B cell (primary cell): Measurements from ENCODE around the gene BMS1. TPM values are rescaled to one million over a fixed set of nuclear protein-coding genes. Genes with fewer than 3 reads are reported as not detected.
"Not testable (repeated sequence)": the region's sequence is repeated elsewhere in the genome, so short reads cannot be mapped to it uniquely, and the experiment has no call there.

Experiments
- ATAC-seq: fragments of 200-7000 bp; cut with Tn5 transposase; one replicate; pipeline ENCODE4 v1.10.0; 2021; ENCODE audit warnings: low read depth, mild to moderate bottlenecking, moderate number of reproducible peaks, moderate library complexity
- CTCF ChIA-PET: fragments of 350-600 bp; sonication (Branson Sonifier 250); formaldehyde crosslinking; loops from one replicate; lab custom pipeline; 2021; ENCODE audit warnings: antibody characterized with exemption, inconsistent platforms; lab: Charles Lee
- POLR2A ChIA-PET: fragments of 350-600 bp; sonication (Branson Sonifier 250); formaldehyde crosslinking; loops from one replicate; lab custom pipeline; 2021; ENCODE audit warnings: antibody characterized with exemption; lab: Charles Lee
- DNase-seq: peaks from one replicate; pipeline ENCODE4 v3.0.0; 2013
- H2AFZ ChIP-seq: 2 replicates; pipeline ENCODE4 v1.6.1; 2012; ENCODE audit warnings: mild to moderate bottlenecking, low read depth, low read length; ENCODE audit not compliant: insufficient read depth, poor library complexity, severe bottlenecking
- H3K27ac ChIP-seq, 2 donors: 1 replicate in 1 of 2; 2 replicates in 1 of 2; pipeline ENCODE4 v1.5.1; 2012 to 2013; ENCODE audit warnings: low read length in 2 of 2, mild to moderate bottlenecking in 2 of 2, moderate library complexity in 1 of 2
- H3K27me3 ChIP-seq, 4 experiments: fragments of 200-600 bp in 1 of 4; sonication (generic) in 1 of 4; replicated peaks in 1 of 4; 1 replicate in 2 of 4; 2 replicates in 2 of 4; pipeline versions ENCODE4 v1.6.1 to v1.7.0; 2013 to 2016; ENCODE audit warnings: low read length in 3 of 4, mild to moderate bottlenecking in 2 of 4, mixed read lengths in 1 of 4, moderate library complexity in 1 of 4; ENCODE audit not compliant: insufficient read depth in 4 of 4, control insufficient read depth in 3 of 4; ENCODE audit errors: control extremely low read depth in 1 of 4
- H3K36me3 ChIP-seq, 2 experiments: replicated peaks in 1 of 2; 1 replicate in 1 of 2; 2 replicates in 1 of 2; pipeline versions ENCODE4 v1.6.1 to v1.7.1; 2013; ENCODE audit warnings: low read length in 1 of 2; ENCODE audit not compliant: insufficient read depth in 2 of 2, control insufficient read depth in 1 of 2; ENCODE audit errors: control extremely low read depth in 1 of 2, extremely low read depth in 1 of 2
- H3K4me1 ChIP-seq, 2 donors: fragments of 200-600 bp in 1 of 2; sonication (generic) in 1 of 2; 1 replicate in 1 of 2; 2 replicates in 1 of 2; pipeline versions ENCODE4 v1.5.1 to v1.6.1; 2013 to 2017; ENCODE audit warnings: low read length in 2 of 2; ENCODE audit not compliant: control insufficient read depth in 2 of 2, insufficient read depth in 2 of 2
- H3K4me2 ChIP-seq: replicated peaks from 2 replicates; pipeline ENCODE3; 2012; ENCODE audit warnings: mild to moderate bottlenecking, low read depth, low read length; ENCODE audit not compliant: poor library complexity, severe bottlenecking
- H3K4me3 ChIP-seq, 5 experiments: fragments of 200-600 bp in 1 of 5; sonication (generic) in 1 of 5; 1 replicate in 3 of 5; 2 replicates in 2 of 5; pipeline versions ENCODE4 v1.5.1 to v1.7.0; 2011 to 2016; ENCODE audit warnings: low read length in 4 of 5, mild to moderate bottlenecking in 4 of 5, low read depth in 2 of 5, control low read depth in 1 of 5, moderate library complexity in 1 of 5; ENCODE audit not compliant: insufficient read depth in 1 of 5; ENCODE audit errors: control extremely low read depth in 1 of 5, extremely low read depth in 1 of 5
- H3K79me2 ChIP-seq: fragments of 200-600 bp; sonication (generic); one replicate; pipeline ENCODE4 v1.6.0; 2016; ENCODE audit warnings: low read length; ENCODE audit not compliant: control insufficient read depth, insufficient read depth
- H3K9ac ChIP-seq: fragments of 200-600 bp; sonication (generic); 2 replicates; pipeline ENCODE4 v1.6.1; 2017; ENCODE audit warnings: mild to moderate bottlenecking, low read length, moderate library complexity
- H3K9me3 ChIP-seq, 3 donors: one replicate each; pipeline versions ENCODE4 v1.6.1 to v1.7.1; 2013; ENCODE audit warnings: low read length in 2 of 3; ENCODE audit not compliant: control insufficient read depth in 2 of 3, insufficient read depth in 1 of 3; ENCODE audit errors: control extremely low read depth in 1 of 3
- H4K20me1 ChIP-seq: 2 replicates; pipeline ENCODE4 v1.6.0; 2012; ENCODE audit warnings: mild to moderate bottlenecking, low read length; ENCODE audit not compliant: insufficient read depth, control insufficient read depth, poor library complexity, severe bottlenecking
- H3K27ac Mint-ChIP-seq: one replicate; pipeline ENCODE4 v1.8.0; 2021; ENCODE audit warnings: mixed read lengths
- H3K27me3 Mint-ChIP-seq: one replicate; pipeline ENCODE4 v1.8.0; 2021; ENCODE audit warnings: mixed read lengths
- H3K4me1 Mint-ChIP-seq: one replicate; pipeline ENCODE4 v1.8.0; 2021; ENCODE audit warnings: mixed read lengths
- H3K4me3 Mint-ChIP-seq: one replicate; pipeline ENCODE4 v1.8.0; 2021; ENCODE audit warnings: mixed read lengths
- H3K9me3 Mint-ChIP-seq: one replicate; pipeline ENCODE4 v1.8.0; 2022; ENCODE audit warnings: mixed read lengths; ENCODE audit not compliant: insufficient read depth
- EZH2 ChIP-seq: IDR thresholded peaks from 2 replicates; pipeline ENCODE4 v1.6.1; 2012; ENCODE audit warnings: borderline replicate concordance, low read depth, mild to moderate bottlenecking, moderate library complexity, low read length; ENCODE audit not compliant: insufficient read depth, poor library complexity, severe bottlenecking
- WGBS: methylation state at CpG from one replicate; pipeline ENCODE4 v1.1.5; 2013; ENCODE audit warnings: missing lambda C conversion rate; ENCODE audit not compliant: insufficient coverage; 5-methylcytosine and 5-hydroxymethylcytosine counted together
- intact Hi-C: fragments of 100-400 bp; cut with micrococcal nuclease; formaldehyde crosslinking; loops from one replicate; pipeline ENCODE4 v1.10.0; 2022
- polyA plus RNA-seq: library from polyadenylated mRNA; depleted of rRNA; stranded (reverse); fragments of >200 nt; gene quantifications from 2 replicates; pipeline ENCODE4 v1.2.3, GENCODE V29; 2012
- total RNA-seq, 2 donors: library from RNA; stranded (reverse); fragments of 120-200 nt in 1 of 2; gene quantifications; 1 replicate in 1 of 2; 2 replicates in 1 of 2; pipeline versions ENCODE4 v1.2.3 to v1.2.4, GENCODE V29; 2013 to 2022

BMS1 gene
- total and polyA plus RNA-seq, 2 donors (not counting 1 experiment from before 2014, with no cell fraction given), result 3.1 to 17.5 TPM

GRCh38 chr10:42816334-42816733 lies 33.7 kb downstream of the BMS1 start:
- H3K27ac Mint-ChIP-seq, result not testable (repeated sequence)

GRCh38 chr10:42816912-42817311 lies 34.3 kb downstream of the BMS1 start:
- no peaks in the 10 kb centered on the region for H3K27me3 ChIP-seq
- peaks cover 12% of the 10 kb centered on the region for H3K79me2 ChIP-seq
- CTCF ChIA-PET, result no interaction called here
- no peak overlapping the region for H3K4me3 Mint-ChIP-seq
- no peaks in the 10 kb centered on the region for H3K9me3 Mint-ChIP-seq
- 75% methylated on average over 1 of the region's 2 CpGs for WGBS
- no peak overlapping the region for H3K27ac Mint-ChIP-seq
- H4K20me1 ChIP-seq, result no peaks in the 10 kb centered on the region
- TF ChIP-seq EZH2, result no peak
- H3K36me3 ChIP-seq, result peaks cover 2 to 36% of the 10 kb centered on the region in 2 experiments
- intact Hi-C loops, result no loop called here
- no peak overlapping the region for H3K27ac ChIP-seq
- peaks cover 0 to 11% (median 0%) of the 10 kb centered on the region in 3 donors for H3K9me3 ChIP-seq
- ATAC-seq, result no peak
- POLR2A ChIA-PET, result no interaction called here
- H2AFZ ChIP-seq, result no peak overlapping the region
- no peaks in the 10 kb centered on the region for H3K4me1 ChIP-seq
- no peak overlapping the region for H3K9ac ChIP-seq
- H3K27me3 Mint-ChIP-seq, result no peaks in the 10 kb centered on the region
- H3K4me2 ChIP-seq, result no peak overlapping the region
- H3K4me1 Mint-ChIP-seq, result peaks cover 1% of the 10 kb centered on the region
- DNase-seq, result no peak
- H3K4me3 ChIP-seq, result no peak overlapping the region

More at GRCh38 chr10:42816334-42816733, 33.7 kb downstream of the BMS1 start:
- H3K27me3 Mint-ChIP-seq, H3K4me2 ChIP-seq, H3K9me3 Mint-ChIP-seq, H3K4me1 ChIP-seq, intact Hi-C loops, H3K9ac ChIP-seq, H3K4me3 Mint-ChIP-seq, H4K20me1 ChIP-seq, H3K27ac ChIP-seq, POLR2A ChIA-PET, ATAC-seq, H3K4me3 ChIP-seq, H2AFZ ChIP-seq, H3K27me3 ChIP-seq, H3K4me1 Mint-ChIP-seq, DNase-seq, CTCF ChIA-PET: not testable (repeated sequence)
- 92% methylated on average over 1 of the region's 5 CpGs for WGBS
- Histone ChIP-seq H3K9me3 (peaks cover 0 to 11% (median 0%) of the 10 kb centered on the region in 3 donors), H3K36me3 (peaks cover 2 to 32% of the 10 kb centered on the region in 2 experiments), H3K79me2 (peaks cover 14% of the 10 kb centered on the region)

GRCh38 chr10:42817417-42817816 lies 34.8 kb downstream of the BMS1 start:
- H3K4me3 ChIP-seq, H4K20me1 ChIP-seq, ATAC-seq, H3K4me1 Mint-ChIP-seq, H3K27me3 ChIP-seq, H3K4me2 ChIP-seq, POLR2A ChIA-PET, CTCF ChIA-PET, H3K9ac ChIP-seq, intact Hi-C loops, DNase-seq, H3K27ac Mint-ChIP-seq, H2AFZ ChIP-seq, H3K27me3 Mint-ChIP-seq, H3K79me2 ChIP-seq, H3K4me1 ChIP-seq, H3K27ac ChIP-seq, H3K9me3 ChIP-seq, H3K4me3 Mint-ChIP-seq, H3K9me3 Mint-ChIP-seq: not testable (repeated sequence)
- no CpG with 5 or more reads among the region's 3 CpGs for WGBS
- peaks cover 2 to 38% of the 10 kb centered on the region in 2 experiments for H3K36me3 ChIP-seq

GRCh38 chr10:42826759-42827158 lies 44.2 kb downstream of the BMS1 start:
- WGBS, result 98% methylated on average over 5 of the region's 6 CpGs
- H3K36me3 ChIP-seq, result peaks cover 0 to 61% of the 10 kb centered on the region in 2 experiments

More at GRCh38 chr10:42826759-42827158, 44.2 kb downstream of the BMS1 start:
- H3K9me3 ChIP-seq, H3K27me3 Mint-ChIP-seq, H4K20me1 ChIP-seq, H3K79me2 ChIP-seq, POLR2A ChIA-PET, intact Hi-C loops, ATAC-seq, H3K4me1 ChIP-seq, H3K4me3 Mint-ChIP-seq, H3K9ac ChIP-seq, CTCF ChIA-PET, H3K27me3 ChIP-seq, H3K4me2 ChIP-seq, H3K4me1 Mint-ChIP-seq, H2AFZ ChIP-seq, H3K27ac Mint-ChIP-seq, H3K9me3 Mint-ChIP-seq, H3K4me3 ChIP-seq, DNase-seq, H3K27ac ChIP-seq: not testable (repeated sequence)
